HG03025 (cell line): Measurements from ENCODE around the gene RPS2.
"Not testable (repeated sequence)": the region's sequence is repeated elsewhere in the genome, so short reads cannot be mapped to it uniquely, and the experiment has no call there.

Experiments
- ATAC-seq: cut with Tn5 transposase; IDR thresholded peaks from one replicate; pipeline ENCODE4 v1.9.1; 2021; ENCODE audit warnings: mild to moderate bottlenecking, moderate library complexity; ENCODE audit not compliant: unreplicated experiment, low FRiP score

The RPS2 gene

GRCh38 chr16:1966460-1966859, 1.8 kb upstream of the RPS2 start, which contains the start of gene RNF151:
Gene RNF151 (plus strand): TSS chr16:1966856. CDS start chr16:1966882, 26 bp downstream.
- ATAC-seq, result no peak

- ATAC-seq, result no peak
Measured at GRCh38 chr16:1965396-1966001, 873 bp upstream of the RPS2 start.

GRCh38 chr16:1963806-1964505, 670 bp downstream of the RPS2 start:
- ATAC-seq, result no peak

- ATAC-seq, result not testable (repeated sequence)
Measured at GRCh38 chr16:1962161-1963153, 2.2 kb downstream of the RPS2 start.

GRCh38 chr16:1961651-1962067, 3.0 kb downstream of the RPS2 start:
- ATAC-seq, result no peak

GRCh38 chr16:1960665-1961630, 3.7 kb downstream of the RPS2 start:
- no peak for ATAC-seq

GRCh38 chr16:1959269-1960039, 5.2 kb downstream of the RPS2 start, which contains the start of gene NDUFB10:
Gene NDUFB10 (plus strand): TSS chr16:1959538. CDS start chr16:1959625, 87 bp downstream.
- peak; percentile 54 for ATAC-seq

GRCh38 chr16:1958715-1959268, 5.8 kb downstream of the RPS2 start:
- no peak for ATAC-seq

- ATAC-seq, result not testable (repeated sequence)
Measured at GRCh38 chr16:1958143-1958491, 6.5 kb downstream of the RPS2 start.

- ATAC-seq, result not testable (repeated sequence)
Measured at GRCh38 chr16:1957434-1958142, 7.0 kb downstream of the RPS2 start.

GRCh38 chr16:1953734-1954133, 10.9 kb downstream of the RPS2 start:
- ATAC-seq, result no peak

GRCh38 chr16:1950559-1950958, 14.1 kb downstream of the RPS2 start:
- no peak for ATAC-seq

- ATAC-seq, result no peak
Measured at GRCh38 chr16:1950047-1950446, 14.6 kb downstream of the RPS2 start.

GRCh38 chr16:1949507-1949906, 15.1 kb downstream of the RPS2 start:
- ATAC-seq, result no peak

- no peak for ATAC-seq
Measured at GRCh38 chr16:1947369-1947670, 17.3 kb downstream of the RPS2 start.

- ATAC-seq, result no peak
Measured at GRCh38 chr16:1946495-1947368, 17.9 kb downstream of the RPS2 start.
